Natural killer cell (primary cell): ENCODE results near the gene PDE8A. TPM values are rescaled to one million over a fixed set of nuclear protein-coding genes. Genes with fewer than 3 reads are reported as not detected.

Source experiments
- ATAC-seq, 3 donors: fragments of 150-1000 bp in 2 of 3; fragments of 200-7000 bp in 1 of 3; cut with Tn5 transposase; 1 replicate in 1 of 3; 2 replicates in 2 of 3; pipeline ENCODE4 v1.10.0; 2021; ENCODE audit warnings: mild to moderate bottlenecking in 2 of 3, moderate library complexity in 2 of 3
- DNase-seq, 2 donors: peaks; one replicate each; pipeline versions ENCODE4 v3.0.0 to v3.0.0-alpha.2; 2013 to 2021; ENCODE audit warnings: mixed read lengths in 1 of 2
- H3K27ac ChIP-seq: one replicate; pipeline ENCODE4 v1.5.1; 2013; ENCODE audit warnings: mild to moderate bottlenecking, low read length
- H3K27me3 ChIP-seq: one replicate; pipeline ENCODE4 v1.6.1; 2013; ENCODE audit warnings: low read length; ENCODE audit not compliant: control insufficient read depth, insufficient read depth
- H3K36me3 ChIP-seq: one replicate; pipeline ENCODE4 v1.6.1; 2013; ENCODE audit warnings: low read length; ENCODE audit not compliant: control insufficient read depth, insufficient read depth
- H3K4me1 ChIP-seq: one replicate; pipeline ENCODE4 v1.6.1; 2013; ENCODE audit warnings: low read length; ENCODE audit not compliant: control insufficient read depth, insufficient read depth
- H3K4me3 ChIP-seq: one replicate; pipeline ENCODE4 v1.5.1; 2013; ENCODE audit warnings: low read length
- H3K9me3 ChIP-seq: one replicate; pipeline ENCODE4 v1.6.1; 2013; ENCODE audit warnings: low read length; ENCODE audit not compliant: control insufficient read depth, insufficient read depth
- H3K27ac Mint-ChIP-seq, 2 donors: one replicate each; pipeline ENCODE4 v1.8.0; 2022; ENCODE audit warnings: mild to moderate bottlenecking in 2 of 2, mixed read lengths in 2 of 2, moderate library complexity in 1 of 2
- H3K27me3 Mint-ChIP-seq, 2 donors: one replicate each; pipeline ENCODE4 v1.8.0; 2022; ENCODE audit warnings: low read depth in 2 of 2, mixed read lengths in 2 of 2
- H3K36me3 Mint-ChIP-seq: one replicate; pipeline ENCODE4 v1.8.0; 2022; ENCODE audit warnings: mixed read lengths
- H3K4me1 Mint-ChIP-seq, 2 donors: one replicate each; pipeline ENCODE4 v1.8.0; 2022; ENCODE audit warnings: mixed read lengths in 2 of 2
- H3K4me3 Mint-ChIP-seq: one replicate; pipeline ENCODE4 v1.8.0; 2022; ENCODE audit warnings: mild to moderate bottlenecking, moderate library complexity, mixed read lengths
- H3K9me3 Mint-ChIP-seq, 2 donors: one replicate each; pipeline ENCODE4 v1.8.0; 2022; ENCODE audit warnings: mixed read lengths in 2 of 2
- CTCF ChIP-seq: fragments of 200-600 bp; IDR thresholded peaks from one replicate; pipeline ENCODE4 v1.8.0; 2022; ENCODE audit warnings: antibody characterized with exemption
- WGBS: methylation state at CpG from one replicate; pipeline ENCODE4 v1.1.7; 2013; ENCODE audit warnings: missing lambda C conversion rate; ENCODE audit not compliant: insufficient coverage; 5-methylcytosine and 5-hydroxymethylcytosine counted together
- intact Hi-C: fragments of 100-400 bp; cut with micrococcal nuclease; formaldehyde crosslinking; loops from one replicate; pipeline ENCODE4 v1.14.2; 2022
- total RNA-seq, 4 donors: library from RNA; stranded (reverse); fragments of 120-200 nt in 1 of 4; gene quantifications; one replicate each; pipeline versions ENCODE4 v1.2.3 to v1.2.4, GENCODE V29; 2013 to 2022

The PDE8A gene
- total RNA-seq, 3 donors from 2014 or later (not counting 1 experiment from before 2014, with no cell fraction given), result 21.0 to 24.2 (median 23.8) TPM

GRCh38 chr15:85045615-85046014 lies 64.0 kb downstream of the PDE8A start:
- WGBS, result 100% methylated on average over 1 of the region's 1 CpG
- Mint-ChIP-seq H3K9me3 (no peaks in the 10 kb centered on the region), H3K27ac (peak overlapping the region in 1 of 2 donors; percentile 72), H3K27me3 (no peaks in the 10 kb centered on the region), H3K36me3 (no peaks in the 10 kb centered on the region), H3K4me1 (peaks cover 15 to 39% of the 10 kb centered on the region in 2 donors), H3K4me3 (no peak overlapping the region)
- no peak for TF ChIP-seq CTCF
- DNase-seq, result no peak
- Histone ChIP-seq H3K4me1 (no peaks in the 10 kb centered on the region), H3K27me3 (no peaks in the 10 kb centered on the region), H3K36me3 (no peaks in the 10 kb centered on the region), H3K9me3 (no peaks in the 10 kb centered on the region), H3K27ac (no peak overlapping the region), H3K4me3 (no peak overlapping the region)
- intact Hi-C loops, result loop anchor here (10.0 kb wide), 2 partner anchors 201 to 461 kb away; no protein-coding TSS in a partner anchor
- ATAC-seq, result no peak

GRCh38 chr15:85047271-85047948 lies 65.8 kb downstream of the PDE8A start:
- DNase-seq, result peak in 1 of 2 donors; percentile 50
- Histone ChIP-seq H3K27ac (peak overlapping the region; percentile 35), H3K4me1 (no peaks in the 10 kb centered on the region), H3K4me3 (no peak overlapping the region), H3K27me3 (no peaks in the 10 kb centered on the region), H3K9me3 (no peaks in the 10 kb centered on the region), H3K36me3 (no peaks in the 10 kb centered on the region)
- 20% methylated on average over 5 of the region's 7 CpGs for WGBS
- H3K27me3 Mint-ChIP-seq, result no peaks in the 10 kb centered on the region
- H3K4me1 Mint-ChIP-seq, result peaks cover 16 to 41% of the 10 kb centered on the region in 2 donors
- no peaks in the 10 kb centered on the region for H3K36me3 Mint-ChIP-seq
- no peak for TF ChIP-seq CTCF
- H3K27ac Mint-ChIP-seq, result peak overlapping the region in 1 of 2 donors; percentile 74
- peak; percentile 70 to 86 (median 82) for ATAC-seq
- intact Hi-C loops, result loop anchor here (10.0 kb wide), 2 partner anchors 203 to 463 kb away; no protein-coding TSS in a partner anchor
- H3K4me3 Mint-ChIP-seq, result no peak overlapping the region
- H3K9me3 Mint-ChIP-seq, result no peaks in the 10 kb centered on the region

GRCh38 chr15:85048430-85048829 lies 66.8 kb downstream of the PDE8A start:
- no peaks in the 10 kb centered on the region for H3K9me3 ChIP-seq
- no peaks in the 10 kb centered on the region for H3K36me3 ChIP-seq
- Mint-ChIP-seq H3K9me3 (no peaks in the 10 kb centered on the region), H3K36me3 (no peaks in the 10 kb centered on the region), H3K4me1 (peaks cover 16 to 45% of the 10 kb centered on the region in 2 donors), H3K4me3 (no peak overlapping the region), H3K27ac (peak overlapping the region in 1 of 2 donors; percentile 5), H3K27me3 (no peaks in the 10 kb centered on the region)
- no peak overlapping the region for H3K4me3 ChIP-seq
- 79% methylated on average over 6 of the region's 6 CpGs for WGBS
- no peak for TF ChIP-seq CTCF
- ATAC-seq, result no peak
- intact Hi-C loops, result loop anchor here (10.0 kb wide), 2 partner anchors 204 to 464 kb away; no protein-coding TSS in a partner anchor
- DNase-seq, result no peak
- no peaks in the 10 kb centered on the region for H3K27me3 ChIP-seq
- H3K27ac ChIP-seq, result no peak overlapping the region
- H3K4me1 ChIP-seq, result no peaks in the 10 kb centered on the region
